Ovary (tissue), 9 donors: ENCODE results near the gene FMN1. TPM values are rescaled to one million over a fixed set of nuclear protein-coding genes. Genes with fewer than 3 reads are reported as not detected.

ENCODE experiments used
- DNase-seq, 5 donors: peaks; one replicate each; pipeline ENCODE4 v3.0.0-alpha.2; 2019 to 2020
- H3K27ac ChIP-seq, 2 donors: fragments of 200-600 bp; one replicate each; pipeline versions ENCODE4 v1.5.1 to v1.8.0; 2019 to 2022
- H3K27me3 ChIP-seq: fragments of 200-600 bp; one replicate; pipeline ENCODE4 v1.8.0; 2022
- H3K36me3 ChIP-seq: fragments of 200-600 bp; sonication (generic); one replicate; pipeline ENCODE4 v1.5.1; 2019
- H3K4me1 ChIP-seq: one replicate; pipeline ENCODE4 v1.8.1; 2013; ENCODE audit warnings: mild to moderate bottlenecking, moderate library complexity; ENCODE audit not compliant: insufficient read depth
- H3K4me3 ChIP-seq: fragments of 200-600 bp; sonication (generic); one replicate; pipeline ENCODE4 v1.5.1; 2017
- H3K9me3 ChIP-seq, 2 donors: fragments of 200-600 bp in 1 of 2; sonication (generic) in 1 of 2; one replicate each; pipeline versions ENCODE4 v1.5.1 to v1.8.1; 2013 to 2019; ENCODE audit warnings: mild to moderate bottlenecking in 1 of 2, moderate library complexity in 1 of 2
- EP300 ChIP-seq: sonication (generic); formaldehyde crosslinking; IDR thresholded peaks from one replicate; pipeline ENCODE4 v1.6.1; 2017; ENCODE audit warnings: antibody characterized with exemption
- POLR2A ChIP-seq: fragments of 450-650 bp; IDR thresholded peaks from one replicate; pipeline ENCODE4 v1.6.1; 2017; ENCODE audit warnings: antibody characterized with exemption, mild to moderate bottlenecking, moderate library complexity
- WGBS, 3 donors: extraction: QIAGEN DNeasy Blood & Tissue Kit in 1 of 3; methylation state at CpG; one replicate each; pipeline versions ENCODE4 v1.1.5 to v1.1.7; 2013 to 2017; 5-methylcytosine and 5-hydroxymethylcytosine counted together
- intact Hi-C, 4 donors: fragments of 100-400 bp; cut with DNase I; formaldehyde crosslinking; loops; one replicate each; pipeline versions ENCODE4 v1.11.0 to v1.15.1; 2022 to 2023
- polyA plus RNA-seq, 2 donors: library from polyadenylated mRNA; stranded (reverse); fragments of 200-250 nt in 1 of 2; fragments of 350-450 nt in 1 of 2; fragmentation: Illumina TruSeq in 1 of 2; extraction: RNeasy Lipid Tissue Mini Kit (QIAGEN cat#74804) in 1 of 2; gene quantifications; one replicate each; pipeline ENCODE4 v1.2.3, GENCODE V29; 2013 to 2014
- total RNA-seq, 7 donors: library from RNA; depleted of rRNA in 2 of 7; stranded (reverse); fragments of >200 nt in 2 of 7; fragmentation: NEBNext Ultra II Directional in 3 of 7; extraction: Animal tissue kit (Norgen Biotek cat#: 25700) in 3 of 7; gene quantifications; one replicate each; pipeline versions ENCODE4 v1.1.0 to v1.2.4, GENCODE V29; 2016 to 2023
- TF ChIP-seq, protein P1 (sequence below), 3 donors: fragments of 450-650 bp in 2 of 3; fragments of 200-600 bp in 1 of 3; IDR thresholded peaks; one replicate each; pipeline versions ENCODE4 v1.5.1 to v1.8.0; 2016 to 2022; ENCODE audit warnings: antibody characterized with exemption in 3 of 3, mild to moderate bottlenecking in 1 of 3
- donor health status: DM: no; HTN: no; CAD: no; lungs with moderate emphysema.
- donor health status: DM: no; HTN: no; CAD: no.
- donor health status: Bipolar disorder and iron deficiency.
- donor health status: DM: yes; HTN: yes; CAD: no.
- donor health status: DM: no; HTN: no; CAD: no.
- donor health status: DM: yes; HTN: yes; CAD: no.

FMN1 gene
- total and polyA plus RNA-seq, 9 donors: 0.13 to 16.9 (median 2.6) TPM

DNA sequence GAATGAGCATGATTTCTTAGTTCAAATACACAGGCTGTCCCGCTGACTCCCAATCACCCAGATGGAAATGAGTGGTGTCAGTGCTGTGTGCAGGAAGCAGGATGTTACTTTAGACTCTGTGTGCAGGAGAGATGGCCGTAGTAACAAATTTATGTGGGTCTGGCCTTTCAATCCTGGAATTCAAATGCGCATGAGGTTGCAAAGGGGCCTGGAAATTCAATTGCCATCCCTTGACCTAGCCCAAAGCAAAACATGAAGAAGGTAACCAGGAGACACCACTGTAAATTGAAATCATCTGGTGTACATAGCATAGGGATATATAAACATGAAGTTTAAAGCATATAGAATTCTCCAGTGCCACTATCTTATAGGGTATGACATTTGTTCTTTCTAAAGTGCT lies 443.5 kb downstream of the FMN1 start:
- no peak for DNase-seq
- no peak for TF ChIP-seq EP300
- TF ChIP-seq, protein P1, sequence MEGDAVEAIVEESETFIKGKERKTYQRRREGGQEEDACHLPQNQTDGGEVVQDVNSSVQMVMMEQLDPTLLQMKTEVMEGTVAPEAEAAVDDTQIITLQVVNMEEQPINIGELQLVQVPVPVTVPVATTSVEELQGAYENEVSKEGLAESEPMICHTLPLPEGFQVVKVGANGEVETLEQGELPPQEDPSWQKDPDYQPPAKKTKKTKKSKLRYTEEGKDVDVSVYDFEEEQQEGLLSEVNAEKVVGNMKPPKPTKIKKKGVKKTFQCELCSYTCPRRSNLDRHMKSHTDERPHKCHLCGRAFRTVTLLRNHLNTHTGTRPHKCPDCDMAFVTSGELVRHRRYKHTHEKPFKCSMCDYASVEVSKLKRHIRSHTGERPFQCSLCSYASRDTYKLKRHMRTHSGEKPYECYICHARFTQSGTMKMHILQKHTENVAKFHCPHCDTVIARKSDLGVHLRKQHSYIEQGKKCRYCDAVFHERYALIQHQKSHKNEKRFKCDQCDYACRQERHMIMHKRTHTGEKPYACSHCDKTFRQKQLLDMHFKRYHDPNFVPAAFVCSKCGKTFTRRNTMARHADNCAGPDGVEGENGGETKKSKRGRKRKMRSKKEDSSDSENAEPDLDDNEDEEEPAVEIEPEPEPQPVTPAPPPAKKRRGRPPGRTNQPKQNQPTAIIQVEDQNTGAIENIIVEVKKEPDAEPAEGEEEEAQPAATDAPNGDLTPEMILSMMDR (IDR thresholded peaks at IDR 0.05): no peak
- no peak for TF ChIP-seq POLR2A
- 53 to 83% (median 78%) methylated on average over 3 of the region's 3 CpGs for WGBS, 3 donors
- Histone ChIP-seq H3K4me3 (no peak overlapping the region), H3K27me3 (no peaks in the 10 kb centered on the region), H3K36me3 (no peaks in the 10 kb centered on the region), H3K27ac (no peak overlapping the region), H3K9me3 (no peaks in the 10 kb centered on the region), H3K4me1 (no peaks in the 10 kb centered on the region)
- intact Hi-C loops: no loop called here

DNA sequence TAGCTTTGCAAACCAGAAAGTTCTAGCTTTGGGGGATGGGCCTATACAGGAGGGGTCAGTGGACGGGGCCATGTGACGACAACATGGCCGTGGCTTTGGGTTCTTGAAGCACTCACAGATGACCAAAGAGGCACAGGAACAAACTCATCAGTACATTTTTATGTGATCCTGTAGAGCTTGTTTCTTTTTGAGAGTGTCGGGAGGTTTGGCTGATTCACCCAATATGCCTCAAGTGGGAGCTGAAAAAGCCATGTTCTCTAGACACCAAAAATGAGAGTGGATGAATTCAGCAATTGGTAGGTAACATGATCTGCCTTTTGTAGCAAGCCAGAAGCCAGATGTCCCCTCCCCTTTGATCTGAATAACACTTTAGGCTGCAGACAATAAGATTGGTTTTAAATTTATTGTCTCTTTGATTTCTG lies 446.6 kb downstream of the FMN1 start:
- TF ChIP-seq POLR2A (no peak), EP300 (no peak)
- TF ChIP-seq, protein P1 (IDR thresholded peaks at IDR 0.05): no peak
- DNase-seq: no peak
- no peak overlapping the region for H3K27ac ChIP-seq
- H3K4me3 ChIP-seq: no peak overlapping the region
- H3K36me3 ChIP-seq: no peaks in the 10 kb centered on the region
- H3K9me3 ChIP-seq: no peaks in the 10 kb centered on the region
- no peaks in the 10 kb centered on the region for H3K27me3 ChIP-seq
- 82 to 92% (median 84%) methylated on average over 4 of the region's 4 CpGs for WGBS, 3 donors
- H3K4me1 ChIP-seq: no peaks in the 10 kb centered on the region
- intact Hi-C loops: no loop called here

DNA sequence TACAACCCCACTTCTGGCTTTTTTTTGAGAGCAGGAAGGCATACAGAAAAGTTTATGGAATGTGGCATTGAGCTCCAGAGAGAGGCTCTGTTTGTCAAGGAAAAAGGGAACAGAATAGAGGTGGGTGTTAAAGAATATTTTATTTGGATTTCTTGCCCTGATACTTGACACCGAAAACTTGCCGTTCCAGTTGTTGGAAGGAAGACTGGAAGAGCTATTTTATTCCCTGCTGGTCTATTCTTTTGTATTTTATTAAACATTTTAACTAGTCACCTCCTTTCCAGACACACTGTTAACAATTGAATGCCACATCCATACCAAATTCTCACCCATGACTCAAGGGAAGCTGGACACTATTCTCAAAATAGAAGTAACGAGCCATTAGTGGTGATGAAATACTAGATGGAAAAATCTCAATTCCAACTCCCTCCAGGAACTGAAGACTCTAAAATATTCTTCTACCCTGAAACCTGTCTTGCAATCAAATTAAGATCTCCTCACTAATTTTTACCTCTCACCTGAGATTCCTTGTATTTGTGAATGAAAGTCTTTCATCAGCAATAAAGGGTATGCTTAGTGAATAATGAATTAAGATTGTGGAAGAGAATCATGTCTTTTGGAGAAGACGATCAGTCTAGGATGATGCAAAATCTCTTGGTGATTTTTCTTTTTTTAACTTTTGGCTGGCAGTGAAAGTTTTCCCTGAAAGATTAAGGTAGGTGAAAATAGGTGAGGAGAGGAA lies 448.2 kb downstream of the FMN1 start:
- Histone ChIP-seq H3K27me3 (no peaks in the 10 kb centered on the region), H3K27ac (no peak overlapping the region), H3K4me3 (no peak overlapping the region), H3K9me3 (no peaks in the 10 kb centered on the region), H3K36me3 (no peaks in the 10 kb centered on the region), H3K4me1 (no peaks in the 10 kb centered on the region)
- DNase-seq: no peak
- 86 to 91% (median 89%) methylated on average over 4 of the region's 4 CpGs for WGBS, 3 donors
- intact Hi-C loops: no loop called here
- TF ChIP-seq POLR2A: no peak
- TF ChIP-seq, protein P1 (IDR thresholded peaks at IDR 0.05): no peak
- TF ChIP-seq EP300: no peak

DNA sequence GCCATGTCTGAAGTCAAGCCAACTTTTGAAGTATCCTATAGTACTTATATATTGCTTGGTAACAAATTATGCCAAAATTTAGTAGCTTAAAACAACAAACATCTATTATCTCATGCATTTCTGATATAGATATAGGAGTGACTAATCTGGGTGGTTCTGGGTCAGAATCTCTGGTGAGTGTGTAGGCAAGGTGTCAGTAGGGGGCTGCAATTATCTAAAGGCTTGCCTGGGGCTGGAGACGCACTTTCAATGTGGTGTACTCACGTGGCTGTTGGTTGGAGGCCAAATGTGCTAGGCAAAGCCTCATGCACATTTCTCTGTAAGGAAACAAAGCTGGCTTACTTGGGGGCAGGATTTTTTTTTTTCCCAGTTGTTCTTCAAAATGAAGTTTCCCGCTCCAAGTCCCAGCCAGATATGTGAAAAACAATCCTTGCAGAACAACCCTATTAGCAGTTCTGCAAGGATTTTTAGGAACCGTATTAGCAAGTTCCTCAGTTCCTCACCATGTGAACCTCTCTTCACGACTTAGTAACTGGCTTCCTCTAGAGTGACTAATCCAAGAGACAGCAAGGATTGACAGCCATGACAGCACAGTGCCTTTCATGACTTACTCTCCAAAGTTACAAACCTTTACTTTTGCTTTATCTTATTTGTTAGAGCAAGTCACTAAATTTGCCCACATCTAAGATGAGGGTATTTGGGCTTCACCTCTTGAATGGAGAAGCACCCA lies 450.9 kb downstream of the FMN1 start:
- H3K9me3 ChIP-seq: no peaks in the 10 kb centered on the region
- H3K36me3 ChIP-seq: no peaks in the 10 kb centered on the region
- H3K4me3 ChIP-seq: no peak overlapping the region
- 38 to 57% (median 45%) methylated on average over 5 of the region's 5 CpGs for WGBS, 3 donors
- H3K4me1 ChIP-seq: no peaks in the 10 kb centered on the region
- intact Hi-C loops: no loop called here
- no peak for DNase-seq
- TF ChIP-seq, protein P1 (IDR thresholded peaks at IDR 0.05): no peak
- TF ChIP-seq POLR2A (no peak), EP300 (no peak)
- H3K27me3 ChIP-seq: no peaks in the 10 kb centered on the region
- H3K27ac ChIP-seq: no peak overlapping the region
